PC-3 (cell line): ENCODE measurements around the gene FBXL16. TPM values are rescaled to one million over a fixed set of nuclear protein-coding genes. Genes with fewer than 3 reads are reported as not detected.

Experiments used
- ATAC-seq: fragments of 200-7000 bp; cut with Tn5 transposase; 2 replicates; pipeline ENCODE4 v1.9.1; 2020; ENCODE audit warnings: mild to moderate bottlenecking, moderate library complexity
- BruUV-seq: library from RNA; stranded (reverse); fragments of 400-500 nt; replicated peaks from 2 replicates; lab custom pipeline; 2021; lab: Mats Ljungman, UMichigan
- CTCF ChIA-PET: fragments of 300-600 bp; sonication (Branson Sonifier 250); formaldehyde crosslinking; loops from one replicate; lab custom pipeline; 2022; ENCODE audit warnings: antibody characterized with exemption; lab: Charles Lee
- POLR2A ChIA-PET: fragments of 300-600 bp; sonication (Branson Sonifier 250); formaldehyde crosslinking; loops from one replicate; lab custom pipeline; 2022; ENCODE audit warnings: antibody characterized with exemption; ENCODE audit not compliant: unreplicated experiment; lab: Charles Lee
- DNase-seq: peaks from one replicate; pipeline ENCODE4 v3.0.0-alpha.2; 2015
- H2AFZ ChIP-seq: fragments of 300-600 bp; sonication (generic); 2 replicates; pipeline ENCODE4 v1.6.0; 2016; ENCODE audit warnings: antibody characterized with exemption, low read length
- H3F3A ChIP-seq: fragments of 300-600 bp; sonication (generic); one replicate; pipeline ENCODE4 v1.6.0; 2017; ENCODE audit warnings: antibody characterized with exemption, low read length, control low read depth, mild to moderate bottlenecking; ENCODE audit not compliant: unreplicated experiment
- H3K27ac ChIP-seq: fragments of 300-600 bp; sonication (generic); 2 replicates; pipeline ENCODE4 v1.5.1; 2016; ENCODE audit warnings: mild to moderate bottlenecking, low read length
- H3K27me3 ChIP-seq: fragments of 300-600 bp; sonication (generic); 2 replicates; pipeline ENCODE4 v1.6.1; 2016; ENCODE audit warnings: low read length, mixed read lengths
- H3K36me3 ChIP-seq: fragments of 300-600 bp; sonication (generic); 2 replicates; pipeline ENCODE4 v1.6.1; 2016; ENCODE audit warnings: low read depth, mixed run types, low read length, mixed read lengths
- H3K4me1 ChIP-seq: fragments of 300-600 bp; sonication (generic); 2 replicates; pipeline ENCODE4 v1.5.1; 2016; ENCODE audit warnings: low read length; ENCODE audit not compliant: insufficient read depth
- H3K4me2 ChIP-seq: fragments of 300-600 bp; sonication (generic); 2 replicates; pipeline ENCODE4 v1.6.0; 2016; ENCODE audit warnings: low read length
- H3K4me3 ChIP-seq: fragments of 300-600 bp; sonication (generic); 2 replicates; pipeline ENCODE4 v1.5.1; 2016; ENCODE audit warnings: mild to moderate bottlenecking, low read length, mixed read lengths
- H3K79me2 ChIP-seq: fragments of 300-600 bp; sonication (generic); 2 replicates; pipeline ENCODE4 v1.6.1; 2017; ENCODE audit warnings: low read length, mixed read lengths
- H3K9ac ChIP-seq: fragments of 300-600 bp; sonication (generic); 2 replicates; pipeline ENCODE4 v1.6.0; 2016; ENCODE audit warnings: mild to moderate bottlenecking, low read length
- H3K9me2 ChIP-seq: fragments of 300-600 bp; sonication (generic); replicated peaks from 2 replicates; pipeline ENCODE4 v1.6.1; 2016; ENCODE audit warnings: mixed run types, low read length, mixed read lengths
- H3K9me3 ChIP-seq: fragments of 300-600 bp; sonication (generic); 2 replicates; pipeline ENCODE4 v1.6.1; 2016; ENCODE audit warnings: low read length, mixed read lengths
- H4K20me1 ChIP-seq: fragments of 300-600 bp; sonication (generic); 2 replicates; pipeline ENCODE4 v1.6.1; 2016; ENCODE audit warnings: low read length, mixed read lengths
- CTCF ChIP-seq: fragments of 300-600 bp; sonication (generic); conservative IDR thresholded peaks from 2 replicates; pipeline ENCODE4 v1.5.1; 2017; ENCODE audit warnings: antibody characterized with exemption, low read depth, mild to moderate bottlenecking, low read length
- EZH2 ChIP-seq: fragments of 300-600 bp; sonication (generic); IDR thresholded peaks from one replicate; pipeline ENCODE4 v1.6.1; 2017; ENCODE audit warnings: antibody characterized with exemption, mild to moderate bottlenecking, low read length; ENCODE audit not compliant: unreplicated experiment
- EZH2phosphoT487 ChIP-seq: fragments of 300-600 bp; sonication (generic); IDR thresholded peaks from 2 replicates; pipeline ENCODE4 v1.6.1; 2018; ENCODE audit warnings: mild to moderate bottlenecking, antibody characterized with exemption, low read length, borderline replicate concordance
- intact Hi-C: fragments of 100-400 bp; cut with micrococcal nuclease; formaldehyde crosslinking; loops from 2 replicates; pipeline ENCODE4 v1.9.0; 2023
- total RNA-seq: library from RNA; depleted of rRNA; stranded (reverse); fragments of >200 nt; gene quantifications from 2 replicates; pipeline ENCODE4 v1.2.3, GENCODE V29; 2014

FBXL16 gene
- total RNA-seq, 1 experiment from 2014 or later, result 7.5 TPM

DNA sequence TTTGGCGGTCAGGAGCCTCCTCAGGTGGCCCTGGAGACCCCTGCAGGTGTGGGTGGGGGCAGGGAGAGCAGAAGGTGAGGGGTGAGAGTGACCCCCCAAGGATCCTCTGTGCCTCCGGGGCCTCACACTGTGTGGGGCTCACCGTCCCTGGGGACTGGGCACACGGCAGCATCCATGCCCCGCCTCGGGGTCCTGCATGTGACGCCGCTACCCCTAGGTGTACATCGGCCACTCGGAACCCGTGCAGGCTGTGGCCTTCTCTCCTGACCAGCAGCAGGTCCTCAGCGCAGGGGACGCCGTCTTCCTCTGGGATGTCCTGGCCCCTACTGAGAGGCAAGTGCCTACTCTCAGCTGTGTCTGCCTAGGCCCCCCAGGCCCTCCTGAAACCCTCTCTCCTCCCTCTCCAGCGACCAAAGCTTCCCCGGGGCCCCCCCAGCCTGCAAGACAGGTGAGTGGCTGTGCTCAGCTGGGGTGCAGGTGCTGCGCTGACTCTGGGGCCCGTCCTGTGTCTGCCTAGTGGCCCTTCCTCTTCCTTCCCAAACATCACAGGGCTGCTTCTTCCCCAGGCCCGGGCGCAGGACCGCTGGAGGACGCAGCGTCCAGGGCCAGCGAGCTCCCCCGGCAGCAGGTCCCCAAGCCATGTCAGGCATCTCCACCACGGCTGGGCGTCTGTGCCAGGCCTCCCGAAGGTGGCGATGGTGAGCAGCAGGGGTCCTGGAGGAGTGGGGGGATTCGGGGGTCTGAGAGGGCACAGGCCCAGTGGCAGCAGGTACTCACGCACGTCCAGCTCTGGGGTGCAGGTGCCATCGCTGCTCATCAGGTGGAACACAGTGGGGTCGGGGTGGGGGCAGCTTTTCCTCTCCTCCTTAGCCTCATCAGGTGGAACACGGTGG is 46.7 kb downstream of the FBXL16 start:
- TF ChIP-seq CTCF, result peak; percentile 38
- no peak for TF ChIP-seq EZH2
- TF ChIP-seq EZH2phosphoT487, result no peak
- Histone ChIP-seq H3K9me3 (no peaks in the 10 kb centered on the region), H4K20me1 (no peaks in the 10 kb centered on the region), H3K27me3 (no peaks in the 10 kb centered on the region), H3K9ac (no peak overlapping the region), H3F3A (no peaks in the 10 kb centered on the region), H3K9me2 (no peaks in the 10 kb centered on the region), H3K79me2 (no peaks in the 10 kb centered on the region), H3K36me3 (no peaks in the 10 kb centered on the region), H3K27ac (no peak overlapping the region), H3K4me3 (no peak overlapping the region), H3K4me2 (no peak overlapping the region), H3K4me1 (peaks cover 5% of the 10 kb centered on the region), H2AFZ (no peak overlapping the region)
- BruUV-seq, result no TSS peak
- CTCF ChIA-PET, result no interaction called here
- ATAC-seq, result no peak
- intact Hi-C loops, result no loop called here
- POLR2A ChIA-PET, result no interaction called here
- DNase-seq, result no peak

DNA sequence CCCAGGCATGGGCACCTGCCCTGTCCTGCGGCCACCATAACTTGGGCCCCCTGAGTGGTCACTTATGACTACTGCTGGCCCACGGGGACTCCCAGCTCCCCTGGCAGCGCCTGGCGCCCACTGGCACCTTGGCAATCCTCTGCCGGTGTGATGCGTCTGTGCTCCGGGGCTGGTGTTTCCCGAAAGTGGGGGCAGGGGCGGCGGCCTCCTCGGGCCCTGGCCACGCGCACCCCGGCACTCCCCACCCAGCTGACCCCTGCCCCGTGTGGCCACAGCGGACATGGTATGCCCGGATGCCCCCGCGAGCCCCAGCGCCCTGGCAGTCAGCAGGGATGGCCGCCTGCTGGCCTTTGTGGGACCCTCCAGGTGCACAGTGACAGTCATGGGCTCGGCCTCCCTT is 48.1 kb downstream of the FBXL16 start:
- Histone ChIP-seq H3K9me3 (no peaks in the 10 kb centered on the region), H3K36me3 (no peaks in the 10 kb centered on the region), H3K27ac (no peak overlapping the region), H3F3A (no peaks in the 10 kb centered on the region), H3K79me2 (no peaks in the 10 kb centered on the region), H3K4me2 (no peak overlapping the region), H3K4me1 (peaks cover 5% of the 10 kb centered on the region), H3K27me3 (no peaks in the 10 kb centered on the region), H2AFZ (no peak overlapping the region), H3K9ac (no peak overlapping the region), H3K4me3 (no peak overlapping the region), H3K9me2 (no peaks in the 10 kb centered on the region), H4K20me1 (no peaks in the 10 kb centered on the region)
- ChIA-PET CTCF (no interaction called here), POLR2A (no interaction called here)
- DNase-seq (no peak), ATAC-seq (no peak)
- no peak for TF ChIP-seq CTCF
- TF ChIP-seq EZH2phosphoT487, result no peak
- TF ChIP-seq EZH2, result no peak
- intact Hi-C loops, result no loop called here
- no TSS peak for BruUV-seq

GRCh38 chr16:654034-654433 is 51.6 kb downstream of the FBXL16 start:
- Histone ChIP-seq H3K27ac (no peak overlapping the region), H4K20me1 (no peaks in the 10 kb centered on the region), H3K4me1 (peaks cover 5% of the 10 kb centered on the region; the same call in 1 of the 2 replicates), H3K4me2 (no peak overlapping the region), H2AFZ (no peak overlapping the region), H3K36me3 (no peaks in the 10 kb centered on the region), H3K27me3 (no peaks in the 10 kb centered on the region), H3K9me3 (no peaks in the 10 kb centered on the region), H3K9me2 (no peaks in the 10 kb centered on the region), H3F3A (no peaks in the 10 kb centered on the region), H3K4me3 (no peak overlapping the region), H3K79me2 (no peaks in the 10 kb centered on the region), H3K9ac (no peak overlapping the region)
- intact Hi-C loops, result no loop called here
- POLR2A ChIA-PET, result no interaction called here
- ATAC-seq, result no peak
- CTCF ChIA-PET, result no interaction called here
- BruUV-seq, result no TSS peak
- no peak for DNase-seq
- TF ChIP-seq EZH2 (no peak), CTCF (no peak), EZH2phosphoT487 (no peak)
